HG02678 (cell line): ENCODE data around the gene ENTPD3.

Source experiments
- ATAC-seq: cut with Tn5 transposase; IDR thresholded peaks from one replicate; pipeline ENCODE4 v1.9.1; 2021; ENCODE audit warnings: mild to moderate bottlenecking, moderate library complexity; ENCODE audit not compliant: unreplicated experiment

The ENTPD3 gene

GRCh38 chr3:40387001-40387894, at the start of gene ENTPD3:
Gene ENTPD3 (plus strand): TSS chr3:40387184. CDS start chr3:40388058, 874 bp downstream.
- ATAC-seq = no peak

GRCh38 chr3:40339871-40340270, 47.1 kb upstream of the ENTPD3 start:
- ATAC-seq = no peak

DNA sequence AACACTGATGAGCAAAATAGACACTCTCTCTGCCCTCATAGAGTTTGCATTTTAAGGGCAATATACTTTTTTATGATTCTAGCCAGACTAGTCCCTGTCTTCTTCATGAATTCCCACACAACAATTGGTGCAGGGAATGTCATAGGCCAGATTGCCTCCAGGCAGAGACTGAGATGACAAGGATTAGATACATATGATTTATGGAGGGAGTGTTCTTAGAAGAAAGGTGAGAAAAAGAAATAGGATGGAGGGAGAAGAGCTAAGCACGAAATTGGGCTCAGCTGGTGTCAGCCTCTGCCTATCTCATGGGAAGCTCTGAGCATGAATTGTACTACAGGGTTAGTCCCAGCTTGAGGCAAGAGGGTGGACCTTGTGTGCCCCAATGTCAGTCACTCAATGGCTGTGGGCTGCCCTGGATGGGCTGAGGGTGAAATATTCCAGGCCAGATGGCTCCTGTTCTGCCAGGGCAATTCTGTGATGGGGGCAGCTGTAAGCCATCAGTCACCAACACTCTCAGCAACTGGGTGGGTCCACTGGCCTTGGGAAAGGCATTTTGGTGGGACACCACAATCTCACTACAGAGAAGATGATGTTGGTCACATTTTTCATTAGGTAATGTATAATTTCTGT, 46.3 kb upstream of the ENTPD3 start:
- no peak for ATAC-seq

DNA sequence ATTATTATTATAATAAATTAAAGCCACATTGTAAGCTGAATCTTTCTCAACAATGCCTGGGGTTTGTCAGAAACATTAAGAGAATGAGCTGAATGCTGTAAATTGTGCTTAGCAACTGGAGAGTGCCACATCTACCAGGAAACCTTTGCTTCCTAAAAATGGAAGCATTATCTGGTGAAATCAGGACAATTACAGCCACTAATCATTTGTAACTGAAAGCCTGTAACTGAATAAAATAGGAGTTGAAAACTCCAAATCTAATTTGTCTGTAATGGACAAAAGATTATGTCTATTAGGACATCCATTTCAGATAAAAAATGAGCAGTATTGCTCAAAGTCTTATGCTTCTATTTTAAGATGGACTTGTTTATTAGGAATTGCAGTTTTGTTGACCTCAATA, 45.3 kb upstream of the ENTPD3 start:
- ATAC-seq = no peak

DNA sequence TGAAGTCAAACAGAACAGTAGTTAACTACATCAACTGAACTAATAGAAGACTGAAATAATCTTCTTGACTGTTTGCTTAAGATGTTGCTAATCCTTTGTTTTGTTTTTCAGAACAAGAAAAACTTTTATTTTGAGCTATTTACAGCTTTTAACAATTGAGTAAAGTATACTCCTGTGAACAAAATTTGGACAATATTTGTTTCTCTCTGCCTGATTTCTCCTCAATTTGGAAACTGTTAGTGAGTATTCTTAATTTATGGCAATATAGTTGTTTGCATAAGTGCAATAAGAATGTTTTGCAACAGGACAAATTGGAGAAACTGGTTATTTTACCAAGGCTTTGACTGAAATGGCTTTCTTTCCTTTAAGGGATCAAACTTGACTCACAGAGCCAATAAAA, 36.5 kb upstream of the ENTPD3 start:
- no peak for ATAC-seq

DNA sequence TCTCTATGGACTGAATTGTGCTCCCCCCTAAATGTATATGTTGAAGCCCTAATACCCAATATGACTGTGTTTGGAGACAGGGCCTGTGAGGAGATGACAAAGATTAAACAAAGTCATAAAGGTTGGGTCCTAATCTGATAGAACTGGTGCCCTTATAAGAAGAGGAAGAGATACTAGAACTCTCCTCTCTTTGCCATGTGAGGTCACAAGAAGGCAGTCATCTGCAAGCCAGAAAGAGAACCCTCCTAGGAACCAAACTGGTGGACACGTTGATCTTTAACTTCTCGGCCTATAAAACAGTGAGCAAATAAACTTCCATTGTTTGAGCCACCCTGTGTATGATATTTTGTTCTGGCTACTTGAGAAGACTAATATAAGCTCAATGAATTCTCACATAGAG, 31.6 kb upstream of the ENTPD3 start:
- ATAC-seq = no peak

- ATAC-seq = no peak
Measured at GRCh38 chr3:40358454-40358853, 28.5 kb upstream of the ENTPD3 start.

DNA sequence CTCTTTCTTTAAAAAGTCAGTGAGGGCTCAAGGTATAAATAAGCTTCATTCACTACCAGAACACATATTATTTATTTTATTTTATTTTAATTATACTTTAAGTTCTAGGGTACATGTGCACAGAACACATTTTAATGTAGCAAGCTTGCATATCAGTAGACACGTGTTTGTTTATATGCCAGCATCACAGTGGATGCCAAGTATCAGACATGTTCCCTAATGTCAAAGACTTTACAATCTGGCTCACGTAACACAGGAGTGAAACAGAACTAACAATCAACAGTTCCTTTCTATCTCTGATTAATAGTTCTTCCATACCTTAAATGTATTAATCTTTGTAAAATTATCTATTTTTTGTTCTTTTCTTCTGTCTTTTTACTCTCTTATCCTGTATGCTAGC, 23.3 kb upstream of the ENTPD3 start:
- no peak for ATAC-seq

DNA sequence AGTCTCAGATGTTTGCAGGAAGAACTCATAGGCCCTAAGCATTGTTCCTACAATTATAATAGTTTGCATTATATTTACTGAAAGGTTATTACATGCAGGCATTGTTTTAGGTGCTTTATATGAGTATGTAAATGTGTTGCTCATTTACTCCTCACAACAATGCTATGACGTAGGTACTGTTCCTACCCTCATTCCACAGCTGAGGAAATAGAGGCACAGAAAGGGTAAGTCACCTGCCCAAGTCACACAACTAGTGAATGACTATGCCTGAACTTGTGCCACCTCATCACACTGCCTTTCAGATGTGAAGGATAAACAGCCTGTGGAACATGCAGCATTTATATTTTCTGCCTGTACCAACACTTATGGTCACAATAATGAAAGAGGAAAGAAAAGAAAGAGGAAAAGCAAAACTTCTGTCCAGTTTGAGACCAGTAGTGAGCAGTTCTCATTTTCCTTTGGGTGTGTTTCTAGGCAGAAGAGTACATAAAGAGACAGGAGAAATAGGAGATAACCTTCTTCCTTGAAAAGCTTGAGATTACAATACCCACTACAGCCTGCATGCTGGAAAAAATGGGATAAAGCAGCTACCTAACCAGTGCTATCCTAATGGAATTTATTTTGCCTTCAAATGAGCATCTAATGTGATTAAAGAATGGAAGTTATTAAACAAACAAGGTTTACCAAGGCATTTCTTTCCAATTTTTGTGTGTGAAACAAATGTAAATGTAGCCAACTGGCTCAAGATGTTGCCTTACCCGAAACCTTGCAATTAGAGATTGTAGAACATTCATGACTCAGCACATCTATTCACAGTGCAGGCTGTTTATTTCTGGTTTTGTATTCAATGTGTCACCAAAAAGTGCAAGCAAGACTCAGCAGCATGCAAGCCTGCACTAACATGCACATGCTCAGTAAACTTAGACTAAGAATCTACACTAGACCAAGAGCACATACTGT, 20.5 kb upstream of the ENTPD3 start:
- no peak for ATAC-seq

DNA sequence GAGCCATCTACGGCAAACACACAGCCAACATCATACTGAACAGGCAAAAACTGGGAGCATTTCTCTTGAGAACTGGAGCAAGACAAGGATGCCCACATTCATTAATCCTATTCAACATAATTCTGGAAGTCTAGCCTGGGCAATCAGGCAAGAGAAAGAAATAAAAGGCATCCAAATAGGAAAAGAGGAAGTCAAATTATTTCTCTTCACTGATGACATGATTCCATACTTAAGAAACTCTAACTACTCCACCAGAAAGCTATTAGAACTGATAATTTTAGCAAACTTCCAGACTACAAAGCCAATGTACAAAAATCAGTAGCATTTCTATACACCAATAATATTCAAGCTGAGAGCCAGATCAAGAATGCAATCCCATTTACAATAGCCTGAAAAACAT, 17.3 kb upstream of the ENTPD3 start:
- ATAC-seq = no peak

- no peak for ATAC-seq
Measured at GRCh38 chr3:40377822-40378221, 9.2 kb upstream of the ENTPD3 start.

- ATAC-seq = no peak
Measured at GRCh38 chr3:40379674-40380306, 7.2 kb upstream of the ENTPD3 start.

DNA sequence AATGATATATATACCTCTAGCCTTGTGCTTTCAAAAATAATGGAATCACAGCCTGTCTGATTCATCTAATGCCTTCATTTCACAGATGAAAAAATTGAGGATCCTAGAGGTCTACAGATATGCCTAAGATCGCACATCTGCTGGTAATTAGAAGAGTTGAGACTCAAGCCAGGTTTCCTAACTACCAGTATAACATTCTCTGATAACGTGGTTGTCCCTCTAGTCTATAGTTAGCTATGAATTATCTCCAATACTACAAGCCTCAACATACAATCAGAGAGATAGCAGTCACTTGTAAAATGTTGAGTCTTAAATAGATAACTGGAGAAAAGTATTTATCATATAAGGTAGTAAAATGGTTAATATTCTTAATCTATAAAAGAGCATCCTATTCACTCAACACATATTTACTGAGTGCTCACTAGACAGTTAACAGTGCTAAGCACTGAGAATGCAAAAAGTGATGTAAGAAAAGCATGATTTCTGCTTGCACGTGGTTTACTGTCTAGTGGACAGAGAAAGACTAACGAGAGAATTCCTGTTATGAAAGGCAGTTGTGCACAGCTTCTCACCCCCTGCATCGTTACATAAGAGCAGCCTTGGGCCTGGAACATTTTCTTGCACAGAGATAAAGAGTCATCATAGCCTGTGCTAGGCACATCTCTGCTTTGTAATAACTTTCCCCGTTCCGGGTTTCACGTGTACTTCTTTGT, 4.9 kb upstream of the ENTPD3 start:
- ATAC-seq = no peak

- no peak for ATAC-seq
Measured at GRCh38 chr3:40382617-40382979, 4.4 kb upstream of the ENTPD3 start.

DNA sequence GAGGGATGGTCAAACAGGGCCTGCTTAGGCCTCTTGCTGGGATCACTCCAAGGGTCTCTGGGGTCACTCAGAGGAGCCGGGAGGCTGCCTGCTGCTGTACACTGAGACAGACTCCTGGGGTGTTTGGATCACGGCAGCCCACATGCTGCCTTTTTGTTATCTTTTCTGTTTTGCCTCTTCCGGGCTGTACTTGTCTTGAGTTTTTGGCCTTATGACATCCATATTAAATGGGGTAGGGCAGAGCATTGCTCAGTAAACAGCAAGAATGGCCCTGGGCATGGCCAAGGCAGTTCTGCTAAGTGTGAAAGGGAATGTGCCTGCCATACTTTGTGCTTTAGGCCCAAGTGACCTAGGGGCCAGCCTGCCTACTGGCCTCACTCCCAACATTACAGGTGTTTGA, 771 bp upstream of the ENTPD3 start:
- no peak for ATAC-seq

GRCh38 chr3:40387895-40388254, 891 bp downstream of the ENTPD3 start:
- no peak for ATAC-seq

DNA sequence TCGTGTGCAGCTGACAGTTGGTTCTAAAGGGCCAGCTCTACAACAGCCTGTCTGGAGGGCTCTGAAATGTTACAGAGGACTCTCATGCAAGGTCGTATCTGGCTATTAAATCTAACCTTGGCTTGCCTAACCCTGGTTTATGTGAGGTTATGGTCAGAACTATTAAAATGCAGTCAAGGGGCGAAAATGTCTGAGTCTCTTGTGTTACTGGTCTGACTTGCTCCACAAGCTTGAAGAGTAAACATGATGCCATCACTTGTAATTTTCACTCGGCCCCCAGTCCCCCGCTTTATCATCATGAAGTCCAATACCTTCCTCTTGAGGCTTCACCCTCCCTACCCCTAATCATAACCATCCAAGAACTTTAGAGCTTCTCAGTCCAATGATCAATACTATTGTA, 9.4 kb downstream of the ENTPD3 start:
- no peak for ATAC-seq

- no peak for ATAC-seq
Measured at GRCh38 chr3:40397129-40397528, 10.1 kb downstream of the ENTPD3 start.

DNA sequence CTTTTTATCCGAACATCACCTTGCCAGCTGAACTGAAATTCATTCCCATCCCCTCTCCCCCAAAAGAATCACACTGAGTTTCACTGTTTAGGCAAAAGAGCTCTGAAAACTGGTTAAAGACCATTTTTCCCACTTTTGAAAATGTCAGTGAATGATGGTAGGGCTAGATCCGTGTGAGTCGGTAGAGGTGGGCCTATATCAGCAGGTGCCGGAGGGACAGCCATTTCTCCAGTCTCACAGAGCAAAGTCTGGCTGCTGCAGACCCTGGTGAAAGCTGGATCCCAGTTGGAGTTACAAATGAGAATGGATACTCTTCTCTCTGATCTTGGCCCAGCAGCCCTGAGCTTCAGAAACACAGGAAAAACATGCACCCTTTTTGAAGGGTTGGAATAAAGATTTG, 10.9 kb downstream of the ENTPD3 start:
- no peak for ATAC-seq

DNA sequence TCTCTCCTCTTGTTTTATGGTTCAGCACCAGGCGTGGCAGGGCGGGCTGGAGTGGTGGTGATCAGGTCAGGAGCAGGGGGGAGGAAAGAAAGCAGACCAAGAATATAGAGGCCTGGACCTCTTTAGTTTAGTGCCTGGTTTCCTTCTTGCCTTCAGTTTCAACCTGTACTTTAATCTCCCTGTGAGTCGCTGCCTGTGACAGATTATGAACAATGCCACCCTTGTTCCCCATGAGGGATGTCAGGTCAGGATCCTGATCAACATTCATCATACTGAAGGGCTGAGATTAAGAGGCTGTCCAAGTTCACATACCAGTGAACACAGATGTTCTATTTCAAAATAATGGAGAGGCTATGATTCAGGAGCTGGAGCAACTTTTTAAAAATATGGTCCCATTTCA, 11.4 kb downstream of the ENTPD3 start:
- ATAC-seq = no peak
